Activated T-cell treated with anti-CD3 and anti-CD28 coated beads, Interleukin-2, amount 50 U/mL, for 24 hours (primary cell): ENCODE measurements around the gene PLAGL1.

Experiments
- DNase-seq: peaks from one replicate; pipeline ENCODE4 v3.0.0-alpha.2; 2020
- H3K27ac Mint-ChIP-seq: 2 replicates; pipeline ENCODE4 v1.8.0; 2020; ENCODE audit warnings: mild to moderate bottlenecking, mixed read lengths
- H3K27me3 Mint-ChIP-seq: 2 replicates; pipeline ENCODE4 v1.8.0; 2020; ENCODE audit warnings: mixed read lengths
- H3K36me3 Mint-ChIP-seq: 2 replicates; pipeline ENCODE4 v1.8.0; 2020; ENCODE audit warnings: low read depth, mixed read lengths
- H3K4me1 Mint-ChIP-seq: 2 replicates; pipeline ENCODE4 v1.8.0; 2020; ENCODE audit warnings: low read depth, mixed read lengths
- H3K4me3 Mint-ChIP-seq: 2 replicates; pipeline ENCODE4 v1.8.0; 2020; ENCODE audit warnings: mild to moderate bottlenecking, moderate library complexity, mixed read lengths
- H3K9me3 Mint-ChIP-seq: 2 replicates; pipeline ENCODE4 v1.8.0; 2020; ENCODE audit warnings: mixed read lengths

The PLAGL1 gene

DNA sequence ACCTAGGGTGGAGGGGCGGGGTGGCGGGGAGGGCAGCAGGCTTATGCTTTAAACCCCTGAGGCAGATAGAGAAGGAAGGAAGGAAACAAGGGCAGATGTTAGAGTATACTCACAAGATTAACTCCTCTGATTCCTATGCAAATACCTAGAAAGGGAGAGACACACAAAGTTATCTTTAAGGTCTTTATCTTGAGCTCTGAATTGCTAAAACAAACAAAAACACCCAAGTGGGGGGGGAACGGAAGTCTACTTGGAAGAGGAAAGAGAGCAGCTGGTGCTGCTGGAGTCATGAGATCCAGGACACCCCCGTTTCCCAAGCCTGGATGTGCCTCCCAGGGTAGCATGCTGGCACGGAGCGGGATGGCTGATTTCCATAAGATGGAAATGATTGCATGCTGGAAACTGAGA lies 43.4 kb downstream of the PLAGL1 start:
- no peak overlapping the region for H3K4me3 Mint-ChIP-seq
- H3K4me1 Mint-ChIP-seq = no peaks in the 10 kb centered on the region
- H3K36me3 Mint-ChIP-seq = no peaks in the 10 kb centered on the region
- no peaks in the 10 kb centered on the region for H3K9me3 Mint-ChIP-seq
- no peak overlapping the region for H3K27ac Mint-ChIP-seq
- DNase-seq = no peak
- no peaks in the 10 kb centered on the region for H3K27me3 Mint-ChIP-seq

DNA sequence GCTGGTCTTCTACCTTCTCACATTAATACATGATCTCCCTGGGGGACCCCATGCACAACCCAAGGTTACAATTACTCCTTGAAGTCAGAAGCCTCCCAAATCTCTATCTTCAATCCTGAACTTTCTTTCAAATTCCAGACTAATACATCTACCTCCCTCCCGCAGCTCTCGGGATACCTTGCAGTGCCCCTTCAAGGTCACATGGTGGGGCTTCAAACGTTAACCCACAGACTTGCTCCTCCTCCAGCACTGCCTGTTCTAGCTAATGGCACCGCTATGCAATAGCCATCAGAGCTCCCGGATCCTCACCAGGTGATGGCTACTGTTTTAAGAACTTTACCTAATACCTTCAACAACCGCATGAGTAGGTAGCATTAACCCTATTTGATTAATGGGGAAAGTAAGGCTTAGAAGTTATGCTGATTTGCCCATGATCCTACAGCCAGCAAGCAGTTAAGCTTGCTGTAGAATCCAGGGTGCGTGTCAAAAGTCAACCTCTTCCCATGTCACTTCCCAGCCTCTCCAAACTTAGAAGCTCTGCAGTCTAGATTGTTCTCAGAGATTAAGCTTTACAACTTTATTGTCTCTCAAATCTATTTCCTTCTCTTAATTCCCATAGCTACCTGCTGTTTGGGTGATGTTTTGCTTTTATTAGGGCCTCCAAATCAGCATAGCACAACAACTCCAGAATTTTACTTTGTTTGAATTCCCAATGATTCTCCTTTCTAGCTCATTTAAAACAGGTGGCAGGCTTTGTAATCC lies 44.7 kb downstream of the PLAGL1 start:
- Mint-ChIP-seq H3K27ac (no peak overlapping the region), H3K9me3 (no peaks in the 10 kb centered on the region), H3K36me3 (no peaks in the 10 kb centered on the region), H3K27me3 (no peaks in the 10 kb centered on the region), H3K4me1 (no peaks in the 10 kb centered on the region), H3K4me3 (no peak overlapping the region)
- DNase-seq = no peak

DNA sequence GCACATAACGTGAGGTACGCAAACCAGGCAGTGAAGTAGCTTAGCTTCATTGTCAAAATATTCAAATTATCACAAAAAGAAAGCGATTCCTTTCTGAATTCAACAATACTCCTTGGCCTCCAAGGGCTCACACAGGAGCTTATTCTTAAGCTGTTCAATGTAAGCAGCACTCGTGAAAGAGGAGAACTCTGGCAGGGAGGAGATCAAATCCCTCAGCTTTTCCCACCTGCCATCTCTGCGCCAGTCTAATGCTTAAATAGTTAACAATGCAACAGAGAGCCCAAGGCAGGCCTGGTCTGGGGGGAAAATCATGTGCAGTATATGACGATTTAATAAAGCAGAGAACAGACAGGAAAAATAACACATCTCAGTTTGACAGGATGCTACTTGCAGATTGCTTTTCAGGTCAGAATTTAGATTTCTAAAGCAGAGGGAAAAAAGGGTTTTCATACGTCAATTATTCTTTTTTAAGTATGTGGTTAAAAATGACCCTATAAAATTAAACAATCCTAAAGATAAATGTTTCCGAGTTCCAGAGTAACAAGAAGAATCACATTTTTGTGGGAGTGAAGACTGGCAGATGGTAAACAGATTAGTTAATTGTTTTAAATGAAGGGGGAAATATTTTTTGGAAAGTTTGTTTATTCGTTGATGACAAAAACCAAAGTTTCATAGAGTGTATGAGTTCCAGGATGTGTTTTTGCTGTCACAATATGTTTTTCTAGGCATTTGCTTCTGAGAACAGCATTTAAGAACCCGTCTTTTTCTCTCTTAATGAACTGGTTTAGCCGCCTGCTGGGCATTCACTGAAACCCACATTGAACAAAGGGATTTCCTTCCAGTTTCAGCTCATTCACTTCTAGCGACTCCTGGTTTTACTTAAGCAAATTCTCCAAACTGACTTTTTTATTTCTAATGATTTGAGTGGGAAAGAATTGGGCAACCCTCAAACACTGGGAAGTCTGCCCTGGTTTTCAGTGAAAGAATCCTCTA lies 45.9 kb downstream of the PLAGL1 start:
- no peaks in the 10 kb centered on the region for H3K9me3 Mint-ChIP-seq
- H3K36me3 Mint-ChIP-seq = no peaks in the 10 kb centered on the region
- H3K4me3 Mint-ChIP-seq = no peak overlapping the region
- no peak for DNase-seq
- no peaks in the 10 kb centered on the region for H3K27me3 Mint-ChIP-seq
- H3K4me1 Mint-ChIP-seq = no peaks in the 10 kb centered on the region
- no peak overlapping the region for H3K27ac Mint-ChIP-seq

DNA sequence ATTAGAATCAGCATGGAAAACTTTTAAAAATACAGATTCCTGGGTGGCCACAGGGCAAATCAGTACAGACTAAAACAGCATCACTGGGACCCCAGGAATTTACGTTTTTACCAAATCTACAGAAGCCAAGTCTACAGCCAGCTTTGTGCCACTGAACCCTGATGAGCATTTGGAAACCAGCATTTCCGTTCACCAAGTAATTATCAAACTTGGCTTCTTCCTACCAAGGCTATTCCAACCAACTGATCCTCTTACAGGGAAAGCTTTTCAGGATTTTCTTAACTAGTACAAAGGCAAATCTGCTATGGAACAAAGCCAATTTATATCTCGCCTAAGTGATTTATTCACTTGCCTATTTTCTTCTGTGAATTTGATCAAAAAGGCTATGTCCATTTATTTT lies 47.0 kb downstream of the PLAGL1 start:
- Mint-ChIP-seq H3K4me3 (no peak overlapping the region), H3K27me3 (no peaks in the 10 kb centered on the region), H3K4me1 (no peaks in the 10 kb centered on the region), H3K36me3 (no peaks in the 10 kb centered on the region), H3K9me3 (no peaks in the 10 kb centered on the region), H3K27ac (no peak overlapping the region)
- DNase-seq = no peak

DNA sequence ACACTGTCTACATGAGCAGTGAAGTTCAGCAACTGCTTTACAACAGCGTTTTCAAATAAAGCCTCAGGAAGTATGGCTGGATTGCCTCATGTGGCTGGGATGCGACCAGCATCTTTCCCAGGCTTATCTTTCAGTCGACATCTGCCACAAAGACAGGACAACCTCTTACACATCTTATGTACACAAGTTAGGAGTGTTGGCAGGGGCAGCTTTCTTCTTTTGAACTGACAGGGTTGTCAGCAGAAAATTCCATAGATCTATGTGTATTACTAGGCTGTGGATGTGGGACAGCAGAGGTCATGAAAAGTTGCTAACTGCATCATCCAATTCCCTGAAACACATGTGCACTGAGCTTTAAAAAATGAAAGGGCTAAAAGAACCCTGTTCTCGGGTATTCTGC lies 48.1 kb downstream of the PLAGL1 start:
- H3K4me1 Mint-ChIP-seq = no peaks in the 10 kb centered on the region
- H3K36me3 Mint-ChIP-seq = no peaks in the 10 kb centered on the region
- H3K27me3 Mint-ChIP-seq = no peaks in the 10 kb centered on the region
- no peak for DNase-seq
- no peaks in the 10 kb centered on the region for H3K9me3 Mint-ChIP-seq
- H3K4me3 Mint-ChIP-seq = no peak overlapping the region
- no peak overlapping the region for H3K27ac Mint-ChIP-seq

DNA sequence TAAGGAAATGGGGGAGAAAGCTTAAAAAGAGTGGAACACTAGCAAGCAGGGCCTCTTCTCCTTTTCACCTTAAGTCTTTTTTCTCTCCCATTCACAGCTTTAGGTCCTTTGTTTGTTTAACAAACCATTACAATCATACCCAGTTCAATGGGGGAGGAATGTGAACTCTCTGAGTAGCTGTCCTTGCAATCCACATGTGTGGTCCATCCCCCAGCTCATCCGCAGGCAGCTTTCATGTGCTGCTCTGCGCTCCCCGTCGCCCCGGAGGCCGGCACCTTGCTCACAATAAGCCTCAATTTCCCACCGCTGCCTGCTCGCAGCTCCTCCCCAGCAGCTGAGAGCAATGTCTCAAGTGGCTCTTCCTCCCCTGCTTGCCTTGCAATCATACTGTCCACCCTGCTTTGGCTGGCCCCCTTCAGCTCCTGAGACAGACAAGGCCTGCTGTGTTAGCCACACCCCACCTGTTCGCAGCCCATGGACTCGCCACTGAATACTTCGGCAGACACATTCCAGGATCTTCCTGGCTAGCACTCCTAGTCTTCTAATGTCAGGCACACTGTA lies 49.1 kb downstream of the PLAGL1 start:
- H3K36me3 Mint-ChIP-seq = no peaks in the 10 kb centered on the region
- no peaks in the 10 kb centered on the region for H3K4me1 Mint-ChIP-seq
- no peak for DNase-seq
- H3K4me3 Mint-ChIP-seq = no peak overlapping the region
- H3K9me3 Mint-ChIP-seq = no peaks in the 10 kb centered on the region
- no peak overlapping the region for H3K27ac Mint-ChIP-seq
- H3K27me3 Mint-ChIP-seq = no peaks in the 10 kb centered on the region

DNA sequence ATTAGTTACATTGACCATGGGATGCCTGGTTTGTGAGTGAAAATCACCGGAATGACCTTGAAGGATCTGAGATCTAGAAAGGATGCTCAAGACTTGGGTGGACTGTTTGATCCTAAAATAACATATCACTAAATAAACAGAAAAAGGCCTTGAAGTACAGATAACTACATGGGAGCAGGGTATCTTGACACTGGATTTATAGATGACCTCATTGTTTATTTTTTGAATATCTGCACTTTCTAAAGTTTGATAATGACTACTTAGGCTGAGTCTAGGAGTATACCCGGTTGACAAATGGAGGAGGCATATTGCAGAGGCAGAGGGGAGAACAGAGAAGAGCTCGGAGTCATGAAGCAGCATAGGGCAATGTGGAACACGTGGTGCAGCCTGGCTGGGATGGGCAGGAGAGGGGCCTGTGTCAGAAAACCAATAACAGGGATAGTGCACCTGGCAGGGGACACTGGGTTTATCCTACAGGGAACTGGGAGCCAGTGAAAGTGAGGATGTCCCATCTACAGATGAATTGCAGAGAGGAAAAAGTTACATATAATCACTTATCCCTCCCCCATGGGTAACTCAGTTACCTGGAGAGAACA lies 50.3 kb downstream of the PLAGL1 start:
- Mint-ChIP-seq H3K9me3 (no peaks in the 10 kb centered on the region), H3K4me1 (no peaks in the 10 kb centered on the region), H3K4me3 (no peak overlapping the region), H3K27ac (no peak overlapping the region), H3K36me3 (no peaks in the 10 kb centered on the region), H3K27me3 (no peaks in the 10 kb centered on the region)
- no peak for DNase-seq

DNA sequence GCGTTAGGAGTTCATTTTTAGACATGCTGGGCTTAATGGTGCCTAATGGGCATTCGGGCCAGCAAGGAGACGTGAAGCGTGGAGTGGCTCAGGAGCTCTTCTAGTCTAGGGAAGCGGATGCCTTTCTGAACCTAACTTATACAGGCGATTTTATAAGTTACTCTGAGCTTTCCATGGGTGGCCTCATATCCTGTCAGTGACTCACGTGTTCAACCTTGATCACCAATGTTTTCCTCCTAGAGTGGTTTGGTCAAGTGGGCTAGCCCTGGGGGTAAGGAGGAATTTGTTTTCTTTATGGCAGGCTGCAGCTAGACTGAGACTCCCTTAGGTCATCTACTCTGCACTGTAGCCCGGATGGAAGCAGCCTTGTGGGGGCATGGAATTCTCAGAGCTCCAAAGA lies 52.1 kb downstream of the PLAGL1 start:
- no peak overlapping the region for H3K27ac Mint-ChIP-seq
- no peak for DNase-seq
- H3K36me3 Mint-ChIP-seq = no peaks in the 10 kb centered on the region
- H3K4me1 Mint-ChIP-seq = no peaks in the 10 kb centered on the region
- no peaks in the 10 kb centered on the region for H3K27me3 Mint-ChIP-seq
- no peak overlapping the region for H3K4me3 Mint-ChIP-seq
- no peaks in the 10 kb centered on the region for H3K9me3 Mint-ChIP-seq

DNA sequence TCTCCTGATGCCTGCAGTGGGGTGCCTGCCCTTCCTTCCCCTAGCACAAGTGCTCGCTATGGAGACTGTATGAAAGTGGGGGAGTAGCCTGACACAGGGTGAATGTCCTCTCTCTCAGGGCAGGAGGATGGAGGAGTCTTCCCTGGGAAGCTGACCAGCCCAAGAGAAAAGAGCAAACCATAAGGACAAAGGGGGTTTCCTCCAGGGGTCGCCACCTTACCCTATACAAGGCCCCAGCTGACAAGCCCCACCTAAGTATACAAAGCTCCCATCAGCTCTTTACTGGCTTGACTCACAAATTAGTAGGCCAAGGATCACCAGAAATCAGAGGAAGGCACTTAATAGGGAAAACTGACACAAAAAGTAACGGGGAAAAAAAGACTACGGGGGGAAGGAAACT lies 54.1 kb downstream of the PLAGL1 start:
- no peaks in the 10 kb centered on the region for H3K9me3 Mint-ChIP-seq
- no peaks in the 10 kb centered on the region for H3K36me3 Mint-ChIP-seq
- DNase-seq = no peak
- H3K4me3 Mint-ChIP-seq = no peak overlapping the region
- no peak overlapping the region for H3K27ac Mint-ChIP-seq
- H3K27me3 Mint-ChIP-seq = no peaks in the 10 kb centered on the region
- no peaks in the 10 kb centered on the region for H3K4me1 Mint-ChIP-seq

DNA sequence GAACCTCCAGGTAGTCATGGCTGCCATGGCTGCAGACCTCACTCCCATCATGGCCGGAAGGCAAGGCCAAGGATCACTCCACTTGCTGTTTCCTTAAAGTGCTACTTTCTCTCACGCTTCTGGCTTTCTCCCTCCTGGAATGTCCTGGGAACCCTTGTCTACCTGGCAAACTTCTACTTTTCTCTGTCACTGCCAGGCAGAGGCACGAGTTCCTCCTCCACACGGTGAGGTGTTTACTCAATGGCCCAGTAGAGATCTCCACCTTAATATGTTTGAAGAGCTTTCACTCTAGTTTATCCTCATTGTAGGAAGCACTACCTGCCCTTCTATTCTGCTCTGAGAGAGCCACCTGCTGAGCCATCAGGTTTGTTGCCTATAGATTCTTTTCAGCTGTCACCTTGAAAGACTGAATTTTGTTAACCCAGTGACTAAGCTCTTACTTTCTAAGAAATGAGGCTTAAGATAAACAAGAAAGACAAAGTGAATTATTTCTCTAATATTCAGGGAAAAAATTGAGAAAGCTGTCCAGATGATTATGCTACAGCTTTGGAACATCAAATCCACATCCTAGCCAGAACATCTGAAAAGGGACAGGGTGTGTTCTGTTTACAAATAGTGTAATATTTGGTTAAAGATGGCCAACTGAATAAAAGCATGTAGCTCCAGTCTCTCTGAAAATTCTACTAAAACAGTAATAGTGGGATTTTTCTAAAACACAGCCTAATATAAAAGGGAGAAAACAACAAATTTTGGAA lies 54.9 kb downstream of the PLAGL1 start:
- no peak overlapping the region for H3K27ac Mint-ChIP-seq
- H3K4me3 Mint-ChIP-seq = no peak overlapping the region
- no peaks in the 10 kb centered on the region for H3K4me1 Mint-ChIP-seq
- no peaks in the 10 kb centered on the region for H3K9me3 Mint-ChIP-seq
- H3K36me3 Mint-ChIP-seq = no peaks in the 10 kb centered on the region
- H3K27me3 Mint-ChIP-seq = no peaks in the 10 kb centered on the region
- DNase-seq = no peak

DNA sequence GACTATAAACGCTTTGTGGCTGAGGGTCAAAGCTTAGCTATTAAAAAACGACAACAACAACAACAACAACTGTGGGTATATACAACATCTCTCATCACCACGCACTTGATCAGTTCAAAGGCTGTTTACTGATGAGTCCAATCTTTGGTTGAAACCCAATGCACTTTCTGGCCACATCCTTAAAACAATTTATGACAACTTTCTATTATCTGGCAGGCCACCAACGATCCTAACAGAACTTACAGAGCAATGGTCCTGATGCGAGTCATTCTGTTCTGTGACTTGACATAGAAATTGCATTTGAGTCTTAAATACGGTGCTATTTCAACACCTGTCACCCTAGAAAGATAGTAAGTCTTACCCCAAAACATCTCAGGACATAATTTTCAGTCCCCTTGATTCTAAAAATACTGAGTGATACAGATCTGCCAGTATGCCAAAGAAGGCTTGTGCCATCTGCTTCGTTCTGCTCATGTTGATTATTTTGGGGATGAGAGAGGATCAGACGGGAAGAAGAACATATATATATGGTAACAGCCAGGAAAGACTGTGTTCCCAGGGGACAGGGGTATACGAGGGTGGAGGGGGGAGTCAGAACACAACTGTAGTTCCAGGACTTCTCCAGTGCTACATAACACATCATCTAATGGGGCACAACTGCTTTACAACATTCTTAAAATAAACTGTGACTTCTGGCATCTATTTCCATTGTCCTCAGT lies 55.8 kb downstream of the PLAGL1 start:
- Mint-ChIP-seq H3K4me1 (no peaks in the 10 kb centered on the region), H3K27ac (no peak overlapping the region), H3K27me3 (no peaks in the 10 kb centered on the region), H3K9me3 (no peaks in the 10 kb centered on the region), H3K36me3 (no peaks in the 10 kb centered on the region), H3K4me3 (no peak overlapping the region)
- DNase-seq = no peak

DNA sequence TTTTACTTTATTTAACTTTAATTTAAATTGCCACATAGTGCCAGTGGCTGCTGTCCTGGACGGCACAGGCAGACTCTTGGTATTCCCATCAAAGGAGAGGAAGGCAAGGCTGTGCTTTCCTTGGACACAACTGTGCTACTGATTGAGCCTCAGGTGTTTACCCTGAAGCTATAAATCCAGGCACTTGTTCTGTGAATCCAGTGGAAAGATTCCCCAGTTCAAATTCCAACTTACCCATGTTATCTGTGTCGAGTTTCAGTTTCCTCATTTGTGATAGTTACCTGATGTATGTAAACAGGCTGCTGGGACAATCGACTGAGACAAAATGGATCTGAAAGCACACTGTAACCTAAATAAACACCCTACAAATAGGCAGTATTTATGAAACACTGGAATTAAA lies 57.2 kb downstream of the PLAGL1 start:
- Mint-ChIP-seq H3K4me1 (no peaks in the 10 kb centered on the region), H3K4me3 (no peak overlapping the region), H3K27ac (no peak overlapping the region)

DNA sequence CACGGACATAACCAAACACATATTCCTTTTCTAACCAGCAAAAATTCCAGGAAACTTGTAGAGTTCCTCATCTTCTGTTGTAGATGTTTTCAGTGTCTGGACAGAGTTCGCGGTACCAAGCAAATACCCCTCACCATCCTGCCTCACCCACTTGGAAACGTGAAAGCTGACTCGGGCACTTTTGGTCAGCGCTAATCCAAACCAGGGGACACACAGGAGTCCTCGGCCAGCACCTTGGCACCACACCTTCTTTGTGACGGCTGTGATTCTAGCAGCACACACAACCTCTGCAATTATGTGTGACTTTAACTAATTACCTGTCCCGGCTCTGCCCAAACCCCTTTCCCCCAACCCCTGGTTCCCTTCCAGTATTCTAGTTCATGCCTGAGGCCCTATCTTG lies 58.1 kb downstream of the PLAGL1 start:
- Mint-ChIP-seq H3K4me3 (no peak overlapping the region), H3K27me3 (no peaks in the 10 kb centered on the region)

More for the DNA sequence above, 57.2 kb downstream of the PLAGL1 start:
- Mint-ChIP-seq H3K9me3 (no peaks in the 10 kb centered on the region), H3K36me3 (no peaks in the 10 kb centered on the region), H3K27me3 (no peaks in the 10 kb centered on the region)
- DNase-seq = no peak

More for the DNA sequence above, 58.1 kb downstream of the PLAGL1 start:
- no peaks in the 10 kb centered on the region for H3K4me1 Mint-ChIP-seq
- DNase-seq = no peak
- no peaks in the 10 kb centered on the region for H3K36me3 Mint-ChIP-seq
- no peaks in the 10 kb centered on the region for H3K9me3 Mint-ChIP-seq
- no peak overlapping the region for H3K27ac Mint-ChIP-seq
